GM21381 (cell line): ENCODE data around the gene RHOBTB1.

Experiments
- ATAC-seq: cut with Tn5 transposase; IDR thresholded peaks from one replicate; pipeline ENCODE4 v1.9.1; 2021; ENCODE audit warnings: mild to moderate bottlenecking, moderate library complexity; ENCODE audit not compliant: unreplicated experiment

Gene RHOBTB1

DNA sequence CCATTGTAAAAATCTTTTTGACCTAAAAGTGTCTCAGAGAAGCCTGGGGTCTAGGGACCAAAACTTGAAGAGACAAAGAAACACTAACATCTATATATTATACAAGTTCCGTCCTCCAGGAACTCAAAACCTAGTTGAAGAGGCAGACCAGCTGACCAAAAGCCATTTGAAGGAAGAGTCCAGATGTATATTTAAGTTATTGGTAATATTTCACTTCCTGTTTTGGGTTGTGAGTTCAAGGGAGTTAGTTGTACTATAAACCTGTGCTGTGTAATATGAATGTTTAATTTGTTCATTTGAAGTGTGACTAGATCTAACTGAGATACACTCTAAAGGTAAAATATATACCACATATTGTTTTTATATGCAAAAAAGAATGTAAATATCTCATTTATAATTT, 120.7 kb downstream of the RHOBTB1 start:
- no peak for ATAC-seq

DNA sequence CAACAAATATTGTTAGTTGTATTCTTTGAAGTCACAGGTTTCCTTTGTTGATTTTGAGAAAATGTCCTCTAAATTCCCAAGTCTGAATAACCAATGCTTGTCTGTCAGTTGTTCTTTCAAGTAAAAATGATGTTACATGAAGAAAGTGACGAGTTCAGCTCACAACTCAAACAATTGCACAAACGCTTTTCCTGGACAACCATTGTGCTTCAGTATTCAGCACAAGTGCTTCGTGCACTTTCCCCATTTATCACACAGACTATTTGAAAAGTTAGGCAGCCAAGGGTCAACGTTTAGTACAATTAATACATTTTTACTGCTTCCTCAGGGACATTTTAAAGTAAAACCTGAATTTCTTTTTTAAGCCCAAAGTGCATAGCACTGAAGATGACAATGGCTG, 121.2 kb downstream of the RHOBTB1 start:
- no peak for ATAC-seq

DNA sequence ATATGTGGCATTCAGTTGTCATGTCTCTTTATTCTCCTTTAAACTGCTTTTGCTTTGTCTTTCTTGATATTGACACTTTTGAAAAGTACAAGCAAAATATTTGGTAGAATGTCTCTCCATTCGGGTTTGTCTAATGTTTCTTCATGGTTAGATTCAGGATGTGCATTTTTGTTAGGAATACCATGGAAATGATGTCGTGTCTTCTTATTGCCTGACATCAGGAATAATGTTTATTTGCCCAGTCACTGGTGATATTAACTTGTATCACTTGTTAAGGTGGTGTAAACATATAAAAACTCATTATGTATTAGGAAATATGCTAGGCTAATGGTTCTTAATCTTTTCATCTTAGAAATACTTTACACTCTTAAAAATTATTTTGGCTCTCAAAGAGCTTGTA, 122.3 kb downstream of the RHOBTB1 start:
- no peak for ATAC-seq

DNA sequence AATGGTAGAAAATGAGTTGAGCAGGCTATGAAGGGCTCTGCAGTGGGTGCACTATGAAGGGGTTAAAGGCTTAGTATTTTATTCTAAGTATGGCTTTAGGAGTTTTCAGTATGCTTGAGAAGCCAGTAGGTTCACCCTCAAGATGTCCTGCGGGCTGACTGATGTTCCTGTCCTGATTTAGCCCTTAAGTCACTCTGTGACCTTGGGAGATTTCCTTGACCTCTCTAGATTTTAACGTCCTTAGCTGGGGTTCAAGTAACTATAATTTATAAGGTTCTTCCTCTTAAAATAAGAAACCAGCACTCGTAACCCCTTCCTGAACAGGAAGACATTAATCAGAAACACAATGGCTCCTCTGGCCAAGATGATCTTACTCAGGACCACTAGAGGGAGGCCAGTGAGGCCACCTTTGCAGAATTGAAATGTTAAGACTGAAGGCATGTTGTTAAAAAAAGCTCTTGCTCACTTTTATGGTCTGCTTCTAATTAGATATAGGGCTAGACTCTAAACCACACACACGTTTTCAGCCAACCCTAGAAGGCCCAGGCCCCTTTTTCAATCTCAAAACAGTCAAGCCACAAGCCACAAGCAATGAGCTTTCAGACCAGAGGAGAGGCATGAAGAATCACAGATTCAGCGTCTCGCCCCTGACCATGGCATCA, 123.8 kb downstream of the RHOBTB1 start:
- peak; percentile 66 for ATAC-seq
